ENCODE data around the gene MITF. TPM values are rescaled to one million over a fixed set of nuclear protein-coding genes. Genes with fewer than 3 reads are reported as not detected.

Gene MITF
- total RNA-seq, 4 donors from 2014 or later = 71.1 to 139 (median 109) TPM

GRCh38 chr3:69806735-69807438 lies 67.6 kb downstream of the MITF start:
- DNase-seq (no peak), ATAC-seq (no peak)
- H3K36me3 ChIP-seq = no peaks in the 10 kb centered on the region
- in situ Hi-C loops (cut with MboI; ENCODE audit: low sequenced_read_pairs in 4 of 4) = loop anchor here in 1 of 4 donors (10.0 kb wide), 1 partner anchor 652 kb away; no protein-coding TSS in a partner anchor
- H3K4me3 ChIP-seq = no peak overlapping the region
- no peaks in the 10 kb centered on the region for H3K27me3 ChIP-seq
- intact Hi-C loops (cut with DNase I; ENCODE audit: low total_unique reads) = no loop called here
- H3K27ac ChIP-seq = no peak overlapping the region
- no peaks in the 10 kb centered on the region for H3K9me3 ChIP-seq
- H3K4me1 ChIP-seq = peaks cover 46 to 47% of the 10 kb centered on the region in 2 donors
- no peak for TF ChIP-seq POLR2A (IDR thresholded peaks at IDR 0.05)
- no peak for TF ChIP-seq CTCF (IDR thresholded peaks at IDR 0.05 in 4 of 5, conservative IDR thresholded peaks at IDR 0.05 in 1 of 5)

- no peak for TF ChIP-seq POLR2A (IDR thresholded peaks at IDR 0.05)
- TF ChIP-seq CTCF (IDR thresholded peaks at IDR 0.05 in 4 of 5, conservative IDR thresholded peaks at IDR 0.05 in 1 of 5) = no peak
- in situ Hi-C loops (cut with MboI; ENCODE audit: low sequenced_read_pairs in 4 of 4) (loop anchor here in 1 of 4 donors (10.0 kb wide), 1 partner anchor 653 kb away; no protein-coding TSS in a partner anchor), intact Hi-C loops (cut with DNase I; ENCODE audit: low total_unique reads) (no loop called here)
- Histone ChIP-seq H3K4me3 (no peak overlapping the region), H3K27ac (no peak overlapping the region), H3K36me3 (no peaks in the 10 kb centered on the region), H3K9me3 (no peaks in the 10 kb centered on the region), H3K4me1 (peaks cover 54 to 55% of the 10 kb centered on the region in 2 donors), H3K27me3 (no peaks in the 10 kb centered on the region)
- ATAC-seq = no peak
- DNase-seq = no peak
Observed at GRCh38 chr3:69807674-69808073, 68.4 kb downstream of the MITF start.

- Histone ChIP-seq H3K36me3 (no peaks in the 10 kb centered on the region), H3K9me3 (no peaks in the 10 kb centered on the region), H3K4me3 (no peak overlapping the region), H3K4me1 (peaks cover 67 to 69% of the 10 kb centered on the region in 2 donors), H3K27ac (no peak overlapping the region), H3K27me3 (no peaks in the 10 kb centered on the region)
- intact Hi-C loops (cut with DNase I; ENCODE audit: low total_unique reads) = no loop called here
- ATAC-seq (no peak), DNase-seq (no peak)
- in situ Hi-C loops (cut with MboI; ENCODE audit: low sequenced_read_pairs in 4 of 4) = loop anchor here in 1 of 4 donors (10.0 kb wide), 1 partner anchor 654 kb away; no protein-coding TSS in a partner anchor
- TF ChIP-seq POLR2A (IDR thresholded peaks at IDR 0.05) (no peak), CTCF (IDR thresholded peaks at IDR 0.05 in 4 of 5, conservative IDR thresholded peaks at IDR 0.05 in 1 of 5) (no peak)
Observed at GRCh38 chr3:69809076-69809835, 70.0 kb downstream of the MITF start.

GRCh38 chr3:69811452-69812401 lies 72.5 kb downstream of the MITF start:
- in situ Hi-C loops (cut with MboI; ENCODE audit: low sequenced_read_pairs in 4 of 4) = no loop called here

More at GRCh38 chr3:69811452-69812401, 72.5 kb downstream of the MITF start:
- H3K4me3 ChIP-seq = no peak overlapping the region
- H3K36me3 ChIP-seq = no peaks in the 10 kb centered on the region
- peak overlapping the region in 1 of 4 donors; percentile 5 for H3K27ac ChIP-seq
- TF ChIP-seq CTCF (IDR thresholded peaks at IDR 0.05 in 4 of 5, conservative IDR thresholded peaks at IDR 0.05 in 1 of 5) (no peak), POLR2A (IDR thresholded peaks at IDR 0.05) (no peak)
- peak in 1 of 2 donors; percentile 53 for ATAC-seq
- peaks cover 80 to 91% of the 10 kb centered on the region in 2 donors for H3K4me1 ChIP-seq
- intact Hi-C loops (cut with DNase I; ENCODE audit: low total_unique reads) = loop anchor here (10.0 kb wide), 1 partner anchor 133 kb away; no protein-coding TSS in a partner anchor
- H3K9me3 ChIP-seq = no peaks in the 10 kb centered on the region
- no peaks in the 10 kb centered on the region for H3K27me3 ChIP-seq
- no peak for DNase-seq

All from gastrocnemius medialis (tissue), 4 donors.